Mesendoderm (in vitro differentiated cells): Measurements from ENCODE around the gene KRTAP12-4.

ENCODE experiments used
- DNase-seq: peaks from one replicate; pipeline ENCODE4 v3.0.0; 2013
- H2AK5ac ChIP-seq: 2 replicates; pipeline ENCODE4 v1.6.1; 2013; ENCODE audit warnings: low read length, inconsistent platforms
- H2BK120ac ChIP-seq: 2 replicates; pipeline ENCODE4 v1.6.1; 2013; ENCODE audit warnings: low read depth, mild to moderate bottlenecking, low read length, moderate library complexity, mixed read lengths
- H2BK15ac ChIP-seq: replicated peaks from 2 replicates; pipeline ENCODE4 v1.6.1; 2013; ENCODE audit warnings: low read depth, mild to moderate bottlenecking, moderate library complexity
- H2BK5ac ChIP-seq: 2 replicates; pipeline ENCODE4 v1.6.1; 2013; ENCODE audit warnings: low read length, inconsistent platforms
- H3K18ac ChIP-seq: 2 replicates; pipeline ENCODE4 v1.6.1; 2013; ENCODE audit warnings: mild to moderate bottlenecking, low read length, mixed read lengths
- H3K23ac ChIP-seq: one replicate; pipeline ENCODE4 v1.6.1; 2013; ENCODE audit warnings: low read length
- H3K27ac ChIP-seq: 2 replicates; pipeline ENCODE4 v1.5.1; 2013; ENCODE audit warnings: low read depth, mild to moderate bottlenecking, inconsistent platforms, low read length, moderate library complexity
- H3K27me3 ChIP-seq: 2 replicates; pipeline ENCODE4 v1.6.1; 2013; ENCODE audit warnings: low read length, control low read depth, mild to moderate bottlenecking, inconsistent platforms; ENCODE audit not compliant: insufficient read depth, poor library complexity
- H3K36me3 ChIP-seq: 2 replicates; pipeline ENCODE4 v1.6.1; 2013; ENCODE audit warnings: low read length, inconsistent platforms; ENCODE audit not compliant: control insufficient read depth, insufficient read depth
- H3K4ac ChIP-seq: one replicate; pipeline ENCODE4 v1.6.1; 2013; ENCODE audit warnings: low read depth, mild to moderate bottlenecking, low read length, moderate library complexity
- H3K4me1 ChIP-seq: 2 replicates; pipeline ENCODE4 v1.6.1; 2013; ENCODE audit warnings: low read depth, low read length, inconsistent platforms; ENCODE audit not compliant: control insufficient read depth
- H3K4me2 ChIP-seq: 2 replicates; pipeline ENCODE4 v1.6.1; 2013; ENCODE audit warnings: low read length
- H3K4me3 ChIP-seq: 2 replicates; pipeline ENCODE4 v1.5.1; 2013; ENCODE audit warnings: mild to moderate bottlenecking, low read length
- H3K56ac ChIP-seq: one replicate; pipeline ENCODE4 v1.6.1; 2013; ENCODE audit warnings: low read length
- H3K79me1 ChIP-seq: 2 replicates; pipeline ENCODE4 v1.6.1; 2013; ENCODE audit warnings: low read length, inconsistent platforms
- H3K79me2 ChIP-seq: 2 replicates; pipeline ENCODE4 v1.6.1; 2013; ENCODE audit warnings: mild to moderate bottlenecking, low read length; ENCODE audit not compliant: control insufficient read depth, insufficient read depth
- H3K9ac ChIP-seq: 2 replicates; pipeline ENCODE4 v1.6.1; 2013; ENCODE audit warnings: low read length, inconsistent platforms
- H4K5ac ChIP-seq: one replicate; pipeline ENCODE4 v1.6.1; 2013; ENCODE audit warnings: low read length
- H4K8ac ChIP-seq: one replicate; pipeline ENCODE4 v1.6.1; 2013; ENCODE audit warnings: low read depth, mild to moderate bottlenecking, control low read depth, low read length, moderate library complexity
- WGBS: extraction: QIAGEN DNeasy Blood & Tissue Kit; methylation state at CpG from one replicate; pipeline ENCODE4 v1.1.7; 2013; ENCODE audit warnings: low lambda C conversion rate, missing lambda C conversion rate; ENCODE audit not compliant: insufficient coverage; ENCODE audit errors: extremely low coverage; 5-methylcytosine and 5-hydroxymethylcytosine counted together

KRTAP12-4 gene

DNA sequence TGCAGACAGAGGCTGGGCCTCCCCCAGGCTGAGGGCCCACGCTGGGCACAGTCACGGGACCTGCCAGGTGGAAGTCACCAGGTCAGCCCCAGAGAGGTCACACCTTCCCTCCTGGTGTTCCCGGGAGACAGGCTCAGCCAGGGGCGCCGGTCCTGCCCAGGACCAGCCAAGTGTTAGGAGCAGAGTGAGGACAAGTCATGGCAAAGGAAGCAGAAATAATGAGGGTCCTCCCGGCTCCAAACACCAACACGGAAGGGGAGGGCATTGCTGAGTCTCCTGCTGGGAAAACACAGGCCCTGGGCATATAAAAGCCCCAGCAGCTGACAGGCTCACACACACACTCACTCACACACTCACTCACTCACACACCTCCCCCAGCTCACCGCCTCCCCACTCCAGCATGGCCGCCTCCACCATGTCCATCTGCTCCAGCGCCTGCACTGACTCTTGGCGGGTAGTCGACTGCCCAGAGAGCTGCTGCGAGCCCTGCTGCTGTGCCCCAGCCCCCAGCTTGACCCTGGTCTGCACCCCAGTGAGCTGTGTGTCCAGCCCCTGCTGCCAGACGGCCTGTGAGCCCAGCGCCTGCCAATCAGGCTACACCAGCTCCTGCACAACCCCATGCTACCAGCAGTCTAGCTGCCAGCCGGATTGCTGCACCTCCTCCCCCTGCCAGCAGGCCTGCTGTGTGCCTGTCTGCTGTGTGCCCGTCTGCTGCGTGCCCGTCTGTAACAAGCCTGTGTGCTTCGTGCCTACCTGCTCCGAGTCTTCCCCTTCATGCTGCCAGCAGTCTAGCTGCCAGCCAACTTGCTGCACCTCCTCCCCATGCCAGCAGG lies 17.2 kb downstream of the KRTAP12-4 start, which contains the start of gene KRTAP10-10:
Gene KRTAP10-10 (plus strand): TSS at position 339 of the 833 bp plus-strand sequence. CDS start 62 bp downstream, at position 401.
- Histone ChIP-seq H3K4me1 (no peaks in the 10 kb centered on the region), H4K5ac (no peak within 1 kb of the TSS), H3K79me1 (no peaks in the 10 kb centered on the region), H3K56ac (no peak within 1 kb of the TSS), H3K23ac (no peak within 1 kb of the TSS), H3K18ac (no peak within 1 kb of the TSS), H3K4me2 (no peak within 1 kb of the TSS), H3K27me3 (no peaks in the 10 kb centered on the region), H3K9ac (no peak within 1 kb of the TSS), H3K27ac (no peak within 1 kb of the TSS), H2BK120ac (no peak within 1 kb of the TSS), H4K8ac (no peak within 1 kb of the TSS), H3K36me3 (no peaks in the 10 kb centered on the region), H3K4me3 (no peak within 1 kb of the TSS), H2BK15ac (no peak within 1 kb of the TSS), H3K4ac (no peak within 1 kb of the TSS), H3K79me2 (no peaks in the 10 kb centered on the region), H2BK5ac (no peak within 1 kb of the TSS), H2AK5ac (no peak within 1 kb of the TSS)
- no CpG with 5 or more reads among the region's 21 CpGs for WGBS
- DNase-seq = no peak

DNA sequence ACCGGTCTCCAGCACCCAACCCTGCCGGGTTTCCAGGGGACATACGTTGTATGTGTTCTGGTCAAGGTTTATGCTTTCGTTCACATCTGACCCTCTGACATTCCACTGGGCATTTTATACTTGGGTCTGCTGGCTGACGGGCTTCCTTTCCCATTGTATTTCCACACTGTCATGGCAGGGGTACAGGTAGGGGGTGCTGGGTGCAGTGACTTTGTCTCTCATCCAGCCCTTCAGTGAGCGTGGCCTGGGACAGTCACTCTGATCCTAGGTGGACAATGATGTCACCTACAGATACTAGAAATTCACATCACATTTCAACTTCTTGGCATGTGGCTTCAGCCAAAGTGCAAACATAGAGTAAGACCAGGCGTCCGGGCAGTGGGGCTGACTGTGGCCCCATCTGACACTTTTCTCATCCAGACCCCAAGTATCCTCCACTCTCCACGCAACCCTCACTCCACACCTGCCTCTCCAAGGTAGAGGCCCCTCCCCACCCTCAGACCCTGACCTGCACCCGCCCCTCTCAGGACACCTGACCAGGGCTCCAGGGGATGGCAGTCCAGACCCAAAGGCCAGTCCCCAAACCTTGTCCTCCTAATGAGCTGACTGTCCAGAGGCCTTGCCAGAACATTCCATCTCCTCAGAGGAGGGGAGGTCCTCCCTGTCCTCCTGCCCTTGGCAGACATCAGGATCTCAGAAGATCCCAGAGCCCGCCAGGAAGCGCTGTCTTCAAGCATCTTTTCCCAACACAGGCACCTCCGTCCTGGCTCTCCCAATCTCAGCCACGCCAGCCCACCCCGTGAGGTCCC lies 18.0 kb downstream of the KRTAP12-4 start:
- H2BK15ac ChIP-seq = no peak overlapping the region
- no peaks in the 10 kb centered on the region for H3K27me3 ChIP-seq
- no peaks in the 10 kb centered on the region for H3K79me2 ChIP-seq
- H3K23ac ChIP-seq = no peak overlapping the region
- no peaks in the 10 kb centered on the region for H3K36me3 ChIP-seq
- H2BK120ac ChIP-seq = no peak overlapping the region
- no peak overlapping the region for H3K18ac ChIP-seq
- H3K4me2 ChIP-seq = no peak overlapping the region
- WGBS = no CpG with 5 or more reads among the region's 15 CpGs
- no peak overlapping the region for H2AK5ac ChIP-seq
- H3K79me1 ChIP-seq = no peaks in the 10 kb centered on the region
- H3K27ac ChIP-seq = no peak overlapping the region
- no peak overlapping the region for H3K56ac ChIP-seq
- H3K9ac ChIP-seq = no peak overlapping the region
- no peak overlapping the region for H4K5ac ChIP-seq
- H3K4me1 ChIP-seq = no peaks in the 10 kb centered on the region
- no peak for DNase-seq
- no peak overlapping the region for H2BK5ac ChIP-seq
- no peak overlapping the region for H3K4ac ChIP-seq
- no peak overlapping the region for H3K4me3 ChIP-seq
- no peak overlapping the region for H4K8ac ChIP-seq

DNA sequence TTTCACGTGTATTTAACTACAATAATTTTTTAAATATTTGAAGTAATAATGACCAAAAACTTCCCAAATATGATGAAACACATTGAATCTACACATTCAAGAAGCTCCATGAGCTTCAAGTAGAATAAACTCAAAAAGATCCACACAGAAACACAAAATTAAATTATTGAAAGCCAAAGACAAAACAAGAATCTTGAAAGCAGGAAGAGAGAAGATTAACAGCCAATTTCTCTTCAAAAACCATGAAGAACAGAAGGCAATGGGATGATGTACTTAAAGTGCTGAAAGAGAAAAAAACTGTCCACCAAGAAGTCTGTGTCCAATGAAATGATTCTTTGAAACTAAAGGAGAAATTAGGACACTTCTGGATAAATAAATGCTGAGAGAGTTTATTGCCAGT lies 22.4 kb downstream of the KRTAP12-4 start:
- Histone ChIP-seq H3K79me1 (no peaks in the 10 kb centered on the region), H4K5ac (no peak overlapping the region), H3K27ac (no peak overlapping the region), H2BK120ac (no peak overlapping the region), H3K56ac (no peak overlapping the region), H3K9ac (no peak overlapping the region), H3K27me3 (no peaks in the 10 kb centered on the region), H3K4me2 (no peak overlapping the region), H3K36me3 (no peaks in the 10 kb centered on the region), H3K4me3 (no peak overlapping the region), H3K4me1 (no peaks in the 10 kb centered on the region), H2BK5ac (no peak overlapping the region), H2AK5ac (no peak overlapping the region), H3K18ac (no peak overlapping the region), H4K8ac (no peak overlapping the region), H3K4ac (no peak overlapping the region), H2BK15ac (no peak overlapping the region), H3K23ac (no peak overlapping the region), H3K79me2 (no peaks in the 10 kb centered on the region)
- DNase-seq = no peak
- WGBS = no CpG with 5 or more reads among the region's 1 CpG

DNA sequence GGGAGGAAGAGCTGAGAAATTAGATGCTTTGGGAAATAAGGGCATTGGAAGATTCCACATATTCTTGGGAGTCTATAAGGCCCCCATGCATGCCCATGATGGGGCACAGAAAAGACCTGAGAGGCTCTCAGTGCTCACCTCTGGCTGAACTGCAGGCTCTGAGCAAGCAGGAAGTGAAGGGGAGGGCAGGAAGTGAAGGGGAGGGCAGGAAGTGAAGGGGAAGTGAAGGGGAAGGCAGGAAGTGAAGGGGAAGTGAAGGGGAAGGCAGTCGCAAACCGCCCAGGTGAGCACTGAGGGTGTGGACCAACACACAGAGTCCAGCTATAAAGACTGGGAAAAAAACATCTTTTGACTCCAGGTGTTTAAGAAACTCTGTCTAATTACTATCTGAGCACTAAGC lies 24.0 kb downstream of the KRTAP12-4 start:
- WGBS = no CpG with 5 or more reads among the region's 2 CpGs
- Histone ChIP-seq H3K27ac (no peak overlapping the region), H3K79me2 (no peaks in the 10 kb centered on the region), H3K4me2 (no peak overlapping the region), H3K56ac (no peak overlapping the region), H2BK5ac (no peak overlapping the region), H4K5ac (no peak overlapping the region), H3K9ac (no peak overlapping the region), H2BK15ac (no peak overlapping the region), H4K8ac (no peak overlapping the region), H3K36me3 (no peaks in the 10 kb centered on the region), H3K18ac (no peak overlapping the region), H3K79me1 (no peaks in the 10 kb centered on the region), H3K4me1 (no peaks in the 10 kb centered on the region), H2AK5ac (no peak overlapping the region), H3K27me3 (no peaks in the 10 kb centered on the region), H3K4ac (no peak overlapping the region), H3K4me3 (no peak overlapping the region), H3K23ac (no peak overlapping the region), H2BK120ac (no peak overlapping the region)
- no peak for DNase-seq

DNA sequence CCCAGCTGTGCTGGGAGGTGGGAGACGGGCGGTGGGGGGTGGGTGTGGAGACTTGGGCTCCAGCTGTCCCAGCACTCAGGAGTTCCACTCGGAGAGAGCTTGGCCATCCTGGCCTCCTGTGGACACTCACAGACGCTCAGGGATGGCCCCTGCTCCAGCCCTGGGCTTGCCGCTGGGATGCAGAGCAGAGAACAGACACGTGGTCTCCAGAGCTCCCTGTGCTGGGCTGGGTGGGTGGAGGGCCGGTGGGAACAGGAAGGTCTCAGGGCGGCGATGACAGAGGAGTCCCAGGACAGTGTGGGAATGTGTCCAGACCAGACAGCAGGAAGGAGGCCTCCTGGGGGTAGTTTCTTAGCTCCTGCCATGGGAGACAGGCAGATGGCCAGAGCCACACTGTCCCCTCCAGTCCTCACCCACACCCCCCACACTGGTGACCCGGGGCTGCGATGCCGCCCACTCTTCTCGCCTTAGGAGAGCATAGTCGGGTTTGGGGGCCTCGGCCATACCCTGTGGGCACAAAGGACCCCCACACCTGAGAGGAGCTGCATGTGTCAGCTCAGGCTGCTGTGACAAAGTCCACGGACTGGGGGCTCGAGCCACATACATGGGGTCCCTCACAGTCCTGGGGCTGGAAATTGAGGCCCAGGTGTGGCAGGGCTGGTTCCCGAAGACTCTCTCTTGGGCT lies 25.6 kb downstream of the KRTAP12-4 start:
- Histone ChIP-seq H3K4me2 (no peak overlapping the region), H3K79me1 (no peaks in the 10 kb centered on the region), H3K27me3 (no peaks in the 10 kb centered on the region), H4K5ac (no peak overlapping the region), H3K56ac (no peak overlapping the region), H2AK5ac (no peak overlapping the region), H3K36me3 (no peaks in the 10 kb centered on the region), H2BK5ac (no peak overlapping the region), H3K18ac (no peak overlapping the region), H4K8ac (no peak overlapping the region), H3K79me2 (no peaks in the 10 kb centered on the region), H3K9ac (no peak overlapping the region), H3K4ac (no peak overlapping the region), H3K4me3 (no peak overlapping the region), H2BK15ac (no peak overlapping the region), H2BK120ac (no peak overlapping the region), H3K23ac (no peak overlapping the region), H3K27ac (no peak overlapping the region), H3K4me1 (no peaks in the 10 kb centered on the region)
- no peak for DNase-seq
- WGBS = no CpG with 5 or more reads among the region's 18 CpGs
